Measurements from ENCODE around the gene DLG1.
A peak's percentile ranks its signal among the peaks of the same experiment; 100 is the strongest.
"Not testable (repeated sequence)": the region's sequence is repeated elsewhere in the genome, so short reads cannot be mapped to it uniquely, and the experiment has no call there.

DLG1 gene

DNA sequence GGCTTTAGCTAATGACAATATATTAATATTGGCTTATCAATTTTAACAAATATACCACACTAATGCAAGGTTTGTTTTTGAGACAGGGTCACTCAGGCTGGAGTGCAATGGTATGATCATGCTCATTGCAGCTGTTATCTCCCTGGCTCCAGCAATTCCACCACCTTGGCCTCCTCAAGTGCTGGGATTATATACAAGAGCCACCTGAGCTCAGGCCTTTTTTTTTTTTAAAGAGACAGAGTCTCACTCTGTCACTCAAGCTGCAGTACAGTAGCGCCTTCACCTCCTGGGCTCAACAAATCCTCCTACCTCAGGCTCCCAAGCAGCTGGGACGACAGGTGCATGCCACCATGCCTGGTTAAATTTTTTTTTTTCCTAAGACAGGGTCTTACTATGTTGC is 11.7 kb downstream of the DLG1 start:
- no peak for DNase-seq (ENCODE audit: low read depth)

DNA sequence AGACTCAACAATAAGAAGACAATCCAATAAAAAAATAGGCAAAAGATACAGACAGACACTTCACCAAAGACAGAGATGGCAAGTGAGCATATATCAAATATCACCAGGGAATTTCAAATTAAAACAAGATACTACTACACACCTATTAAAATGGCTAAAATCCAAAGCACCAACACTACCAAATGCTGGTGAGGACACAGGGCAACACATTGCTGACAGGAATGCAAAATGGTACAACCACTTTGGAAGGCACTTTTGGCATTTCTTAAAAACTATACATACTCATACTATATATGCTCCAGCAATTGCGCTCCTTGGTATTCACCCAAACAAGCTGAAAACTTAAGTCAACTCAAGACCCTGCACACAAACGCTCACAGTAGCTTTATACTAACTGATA is 12.9 kb downstream of the DLG1 start:
- no peak for DNase-seq (ENCODE audit: low read depth)

DNA sequence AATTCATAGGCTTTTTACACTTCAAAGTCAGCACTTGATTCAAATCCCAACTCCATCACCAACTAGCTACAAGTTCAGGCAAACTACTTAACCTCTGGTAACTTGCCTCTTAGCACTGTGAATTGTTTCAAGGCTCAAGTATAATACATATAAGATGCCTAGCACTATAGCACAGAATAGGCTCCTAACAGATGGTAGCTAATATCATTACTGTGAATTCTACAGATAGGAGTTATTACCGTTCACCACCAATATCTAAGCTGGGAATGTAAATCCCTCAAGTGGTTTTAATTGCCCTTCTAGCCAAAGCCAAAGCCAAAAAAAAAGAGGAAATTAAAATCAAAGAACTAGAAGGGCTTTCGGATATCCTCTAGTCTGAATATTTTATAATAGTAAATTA is 15.4 kb downstream of the DLG1 start:
- no peak for DNase-seq (ENCODE audit: low read depth)

DNA sequence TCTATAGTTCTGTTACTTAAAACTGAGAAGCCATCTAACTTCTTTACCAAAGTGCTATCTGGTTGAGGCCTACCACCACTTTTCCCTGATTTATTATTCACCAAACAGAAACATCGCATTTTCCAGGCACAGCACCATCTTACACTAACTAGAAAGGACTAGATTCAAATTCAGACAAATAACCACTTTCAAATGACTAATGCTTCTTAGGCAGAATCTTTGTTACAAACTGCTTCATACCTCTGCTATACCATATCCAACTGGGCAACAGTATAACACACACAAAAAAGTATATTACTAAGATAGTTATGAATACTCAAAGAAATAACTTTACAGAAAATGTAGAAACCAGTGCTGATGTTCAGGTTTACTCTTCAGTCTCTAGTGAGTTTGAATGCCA is 16.6 kb downstream of the DLG1 start:
- no peak for DNase-seq (ENCODE audit: low read depth)

DNA sequence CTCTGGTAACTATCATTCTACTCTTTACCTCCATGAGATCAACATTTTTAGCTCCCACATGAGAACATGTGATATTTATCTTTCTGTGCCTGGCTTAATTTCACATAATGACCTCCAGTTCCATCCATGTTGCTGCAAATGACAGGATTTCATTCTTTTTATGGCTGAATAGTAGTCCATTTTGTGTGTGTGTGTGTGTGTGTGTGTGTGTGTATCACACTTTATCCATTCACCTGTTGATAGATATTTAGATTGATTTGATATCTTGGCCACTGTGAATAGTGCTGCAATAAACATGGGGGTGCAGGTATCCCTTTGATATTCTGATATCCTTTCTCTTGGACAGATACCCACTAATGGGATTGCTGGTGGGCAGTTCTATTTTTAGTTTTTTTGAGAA is 18.3 kb downstream of the DLG1 start:
- no peak for DNase-seq (ENCODE audit: low read depth)

DNA sequence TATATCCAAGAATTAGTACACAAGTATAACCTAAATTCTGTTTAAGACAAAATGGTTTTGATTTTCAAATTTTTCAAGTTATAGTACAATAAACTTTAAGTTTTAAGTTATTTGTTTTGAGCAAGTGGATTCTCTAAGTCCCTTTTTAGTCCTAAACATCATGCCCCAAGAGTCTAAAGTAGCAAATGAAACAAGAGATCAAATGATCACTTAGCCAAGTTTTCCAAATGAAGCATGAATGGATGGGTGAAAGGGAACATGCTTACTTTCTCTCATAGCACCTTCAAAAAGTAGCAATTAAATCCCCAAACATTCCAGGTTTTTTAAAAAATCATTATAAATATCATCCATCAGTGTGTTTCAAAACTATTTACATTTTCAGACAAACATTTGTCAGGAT is 19.5 kb downstream of the DLG1 start:
- no peak for DNase-seq (ENCODE audit: low read depth)

DNA sequence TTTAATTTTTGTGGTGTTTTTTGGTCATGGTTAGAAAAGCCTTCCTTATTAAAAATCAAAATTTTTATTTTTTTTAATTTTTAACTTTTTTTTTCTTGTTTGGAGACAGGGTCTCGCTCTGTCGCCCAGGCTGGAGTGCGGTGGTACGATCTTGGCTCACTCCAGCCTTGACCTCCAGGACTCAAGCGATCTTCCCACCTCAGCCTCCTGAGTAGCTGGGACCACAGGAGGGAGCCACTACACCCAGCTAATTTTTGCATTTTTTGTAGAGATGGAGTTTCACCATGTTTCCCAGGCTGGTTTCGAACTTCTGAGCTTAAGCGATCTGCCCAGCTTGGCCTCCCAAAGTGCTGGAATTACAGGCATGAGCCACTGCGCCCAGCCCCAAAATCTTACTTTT is 21.6 kb downstream of the DLG1 start:
- not testable (repeated sequence) for DNase-seq (ENCODE audit: low read depth)

DNA sequence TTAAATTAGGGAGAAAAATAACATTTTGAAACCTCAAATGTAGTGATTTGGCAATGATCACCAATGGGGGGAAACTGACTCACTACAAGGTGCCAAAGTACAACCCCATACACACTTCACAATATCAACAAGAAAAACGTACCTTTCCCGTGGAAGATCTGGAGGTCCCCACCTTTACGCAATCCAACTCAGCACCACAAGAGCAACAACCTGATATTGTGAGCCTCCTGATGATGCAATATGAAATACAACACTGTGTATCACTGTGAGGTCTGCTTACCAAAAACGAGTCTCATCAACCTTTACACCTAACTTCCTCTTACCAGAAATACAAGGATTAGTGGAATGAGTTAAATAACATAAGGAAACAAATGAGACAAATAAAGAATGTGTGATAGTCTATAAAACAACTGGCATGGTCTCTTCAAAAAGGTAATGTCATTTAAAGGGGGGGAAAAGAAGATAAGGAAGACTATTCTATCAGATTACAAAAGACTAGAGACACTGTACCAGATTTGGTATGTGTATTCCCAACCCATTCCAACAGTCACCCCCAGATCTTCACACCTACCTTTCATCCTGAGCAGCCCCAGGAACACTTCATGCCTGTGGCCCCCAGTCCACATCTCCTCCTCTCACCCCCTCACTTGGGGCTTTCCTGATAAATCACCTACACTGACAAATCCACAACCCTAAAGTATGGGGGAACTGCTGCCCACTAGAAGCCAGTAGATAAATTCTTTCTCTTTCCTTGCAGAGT is 27.7 kb downstream of the DLG1 start:
- no peak for DNase-seq (ENCODE audit: low read depth)

DNA sequence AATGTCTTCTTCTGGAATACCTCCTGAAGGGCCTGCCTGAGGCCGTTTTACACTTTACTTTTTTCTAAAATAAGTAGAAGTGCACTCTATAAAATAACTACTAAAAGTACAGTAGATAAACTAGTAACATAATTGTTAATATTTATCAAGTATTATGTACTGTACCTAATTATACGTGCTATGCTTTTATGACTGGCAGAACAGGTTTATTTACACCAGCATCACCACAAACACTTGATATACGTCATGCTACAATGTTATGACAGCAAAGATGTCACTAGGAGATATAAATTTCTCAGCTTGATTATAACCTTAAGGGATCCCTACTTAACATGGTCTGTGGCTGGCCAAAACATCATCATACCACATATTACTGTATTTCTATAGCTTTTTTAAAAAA is 29.4 kb downstream of the DLG1 start:
- no peak for DNase-seq (ENCODE audit: low read depth)

DNA sequence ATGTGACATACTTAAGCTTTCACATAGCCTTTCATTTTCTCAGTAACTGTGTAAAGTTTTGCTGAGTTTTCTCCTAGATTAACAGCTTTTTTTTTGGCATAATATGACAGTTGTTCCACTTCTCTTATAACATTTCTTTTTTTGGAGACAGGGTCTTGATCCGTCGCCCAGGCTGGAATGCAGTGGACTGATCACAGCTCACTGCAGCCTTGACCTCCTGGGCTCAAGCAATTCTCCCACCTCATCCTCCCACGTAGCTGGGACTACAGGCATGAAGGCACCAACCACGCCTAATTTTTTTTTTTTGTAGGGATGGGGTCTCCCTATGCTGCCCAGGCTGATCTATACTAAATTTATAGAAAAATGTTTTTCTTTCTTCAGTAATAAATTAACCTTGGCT is 30.1 kb downstream of the DLG1 start:
- DNase-seq (ENCODE audit: low read depth), result no peak

DNA sequence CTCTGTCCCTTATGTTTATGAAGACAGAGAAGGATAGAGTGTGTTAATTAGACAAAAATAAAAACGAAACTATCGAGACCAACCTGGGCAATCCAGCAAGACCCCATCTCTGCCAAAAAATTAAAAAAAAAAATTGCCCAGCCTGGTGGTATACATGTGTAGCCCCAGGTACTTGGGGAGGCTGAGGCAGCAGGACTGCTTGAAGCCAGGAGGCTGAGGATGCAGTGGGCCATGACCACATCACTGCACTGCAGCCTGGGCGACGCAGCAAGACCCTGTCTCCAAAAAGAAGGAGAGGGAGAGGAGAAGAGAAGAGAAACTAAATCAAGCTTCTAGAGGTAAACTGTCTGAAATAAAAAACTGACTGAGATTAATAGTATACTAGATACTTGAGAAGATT is 32.1 kb downstream of the DLG1 start:
- no peak for DNase-seq (ENCODE audit: low read depth)

DNA sequence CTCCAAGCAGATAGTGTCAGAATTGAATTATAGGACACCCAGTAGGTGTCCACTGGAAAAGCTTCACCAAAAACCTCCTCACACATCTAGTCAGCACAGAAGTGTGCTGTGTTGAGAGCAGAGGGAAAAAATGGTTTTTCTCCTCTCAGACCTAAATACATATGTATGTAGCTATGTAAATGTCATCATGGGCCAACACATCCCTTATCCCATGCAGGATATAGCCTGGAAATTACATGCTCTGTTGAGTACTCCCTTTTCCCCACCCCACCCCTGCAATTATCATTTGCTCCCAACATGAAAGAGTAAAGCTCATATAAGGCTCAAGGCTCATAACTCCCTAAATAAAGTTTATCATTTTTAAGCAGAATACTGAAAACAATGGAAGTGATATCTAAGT is 35.7 kb downstream of the DLG1 start:
- DNase-seq (ENCODE audit: low read depth), result no peak

DNA sequence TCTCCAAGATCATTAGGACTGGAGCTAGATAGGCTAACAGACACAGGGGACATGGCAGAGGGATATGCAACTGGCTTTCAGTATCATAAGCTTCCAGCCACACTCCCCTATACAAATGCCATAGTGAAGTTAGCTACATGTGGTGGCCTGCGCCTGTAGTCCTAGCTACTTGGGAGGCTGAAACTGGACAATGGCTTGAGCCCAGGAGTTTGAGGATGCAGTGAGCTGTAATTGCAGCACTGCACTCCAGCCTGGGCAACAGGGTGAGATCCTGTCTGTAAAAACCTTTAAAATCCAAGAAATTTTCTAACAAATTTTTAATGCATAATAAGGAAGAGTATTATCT is 37.3 kb downstream of the DLG1 start:
- DNase-seq (ENCODE audit: low read depth), result no peak

DNA sequence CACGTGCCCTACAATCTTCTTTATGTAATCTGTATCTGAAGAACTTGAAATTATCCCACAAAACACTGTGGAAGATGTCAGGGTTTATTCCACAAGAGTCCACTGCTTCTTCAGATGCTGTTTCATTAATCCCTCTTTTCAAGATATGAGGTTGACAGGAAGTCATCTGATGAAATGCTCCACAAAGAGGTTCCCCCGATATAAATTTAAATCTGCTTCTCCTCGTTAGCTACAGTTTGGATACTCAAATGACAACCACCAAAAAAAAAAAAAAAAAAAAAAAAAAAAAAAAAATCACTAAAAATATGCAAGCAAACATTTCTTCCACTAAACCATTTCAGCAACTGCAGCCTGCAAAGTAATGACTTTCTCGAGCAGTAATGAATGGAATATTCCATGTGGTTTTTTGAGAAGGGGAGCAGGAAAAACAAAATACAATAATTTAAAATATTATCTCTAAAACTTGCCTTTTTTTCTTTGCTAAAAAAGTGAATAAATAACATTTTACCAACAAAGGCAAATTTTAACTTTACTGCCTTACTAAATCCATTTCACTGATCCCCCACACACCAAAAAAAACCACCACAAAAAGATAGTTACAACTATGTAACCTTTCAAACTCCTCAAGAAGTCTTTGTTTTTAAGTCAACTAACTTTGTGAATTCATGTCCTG is 37.8 kb downstream of the DLG1 start:
- DNase-seq (ENCODE audit: low read depth), result peak; percentile 13

DNA sequence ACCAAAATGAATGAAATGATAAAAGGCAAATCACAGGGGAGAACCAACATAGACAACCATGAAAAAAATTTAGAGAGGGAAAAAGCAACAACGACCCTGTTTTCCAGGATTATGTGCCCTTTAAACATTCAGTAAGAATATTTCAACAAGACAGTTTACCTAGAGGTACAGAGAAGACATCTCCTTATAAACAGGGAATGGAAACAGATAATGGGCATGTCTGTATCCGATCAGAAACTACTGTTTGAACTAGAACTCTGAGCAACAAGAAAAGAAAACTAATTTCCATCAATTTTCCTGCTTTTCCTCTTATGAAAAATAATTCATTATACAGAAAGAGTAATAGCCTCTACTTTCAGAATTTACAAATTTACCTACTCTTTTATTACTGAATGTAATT is 39.3 kb downstream of the DLG1 start:
- no peak for DNase-seq (ENCODE audit: low read depth)

DNA sequence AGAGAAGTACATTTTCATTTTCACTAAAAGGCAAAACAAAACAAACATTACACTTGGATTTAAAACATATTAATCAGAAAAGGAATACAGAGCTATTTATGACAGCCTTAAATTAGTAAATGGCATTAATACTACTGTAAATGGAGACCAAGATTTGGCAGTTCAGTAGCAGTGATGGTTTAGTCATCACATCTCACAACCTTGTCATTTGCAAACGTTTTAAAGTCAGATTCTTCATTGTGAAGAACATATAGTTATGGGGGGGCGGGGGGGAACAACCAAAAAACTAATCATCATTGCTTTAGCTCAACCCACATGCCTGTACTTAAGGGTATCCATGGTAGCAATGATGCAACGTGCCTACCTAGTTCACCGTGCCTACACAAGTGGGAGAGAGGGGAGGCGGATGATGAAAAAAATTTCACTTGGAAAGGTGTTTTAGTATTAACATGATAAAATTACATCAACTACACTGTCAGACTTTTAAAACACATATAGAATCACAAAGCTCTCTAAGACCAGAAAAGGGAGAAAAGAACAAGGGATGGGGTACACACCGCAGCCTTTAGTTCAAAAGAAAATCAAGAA is 40.1 kb downstream of the DLG1 start:
- DNase-seq (ENCODE audit: low read depth), result no peak

DNA sequence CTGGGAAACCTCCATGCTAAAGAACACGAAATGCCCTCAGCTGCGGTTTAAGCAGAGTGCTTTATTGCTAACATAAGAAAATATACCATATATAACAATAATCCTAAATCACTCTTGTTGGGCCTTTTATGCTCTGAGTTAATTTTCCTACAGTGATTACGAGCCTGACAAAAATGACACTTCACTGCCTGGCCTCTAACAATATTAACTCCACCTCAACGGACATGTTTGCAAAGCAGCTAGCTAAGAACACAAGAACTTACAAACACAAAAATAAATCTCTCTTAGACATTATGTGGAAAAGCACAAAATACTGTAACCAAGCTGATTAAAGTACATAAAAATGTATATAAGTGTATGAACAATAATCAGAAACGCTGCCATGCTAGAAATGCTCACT is 40.7 kb downstream of the DLG1 start:
- DNase-seq (ENCODE audit: low read depth), result no peak

DNA sequence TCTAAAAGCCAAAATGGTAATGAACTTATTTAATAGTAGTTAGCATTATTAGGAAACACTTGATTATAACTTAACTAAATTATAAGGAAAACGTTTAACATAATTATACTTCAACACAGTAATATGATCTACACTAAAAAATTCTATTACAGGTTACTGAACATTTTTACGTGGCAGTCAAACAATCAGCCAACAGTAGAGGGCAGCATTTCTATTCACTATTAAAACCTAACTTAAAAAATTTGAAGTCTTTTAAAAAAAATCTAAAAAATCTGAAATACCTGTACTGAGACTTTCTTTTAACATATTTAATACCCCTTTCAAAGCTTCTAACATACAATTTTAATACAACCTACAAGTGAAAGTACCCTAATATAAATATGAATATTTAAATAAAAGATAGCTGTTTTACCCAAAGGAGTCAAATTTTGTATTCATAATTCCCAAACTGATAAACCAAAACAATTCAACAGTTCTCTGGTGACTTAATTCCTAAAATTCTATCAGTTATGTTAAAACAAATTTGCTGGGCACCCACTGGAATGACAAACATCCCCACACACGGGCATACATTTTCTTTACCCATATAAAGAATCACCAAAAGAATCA is 41.5 kb downstream of the DLG1 start:
- DNase-seq (ENCODE audit: low read depth), result peak; percentile 55

DNA sequence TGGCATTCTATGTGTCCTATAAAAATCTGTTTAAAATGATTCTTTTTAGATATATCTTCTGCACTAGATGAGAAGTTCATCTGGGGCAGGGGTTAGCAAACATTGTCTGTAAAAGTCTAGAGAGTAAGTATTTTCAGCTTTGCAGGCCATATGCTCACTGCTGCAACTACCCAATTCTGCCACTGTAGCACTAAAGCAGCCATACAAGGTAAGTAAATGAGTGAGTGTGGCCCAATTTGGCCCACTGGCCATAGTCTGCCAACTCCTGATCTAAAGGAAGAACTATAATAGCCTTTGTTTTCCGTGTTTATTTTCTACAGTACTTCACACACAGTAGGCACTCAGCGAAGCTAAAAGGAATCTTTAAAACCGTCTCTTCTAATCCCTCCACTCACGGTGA is 42.3 kb downstream of the DLG1 start:
- no peak for DNase-seq (ENCODE audit: low read depth)

DNA sequence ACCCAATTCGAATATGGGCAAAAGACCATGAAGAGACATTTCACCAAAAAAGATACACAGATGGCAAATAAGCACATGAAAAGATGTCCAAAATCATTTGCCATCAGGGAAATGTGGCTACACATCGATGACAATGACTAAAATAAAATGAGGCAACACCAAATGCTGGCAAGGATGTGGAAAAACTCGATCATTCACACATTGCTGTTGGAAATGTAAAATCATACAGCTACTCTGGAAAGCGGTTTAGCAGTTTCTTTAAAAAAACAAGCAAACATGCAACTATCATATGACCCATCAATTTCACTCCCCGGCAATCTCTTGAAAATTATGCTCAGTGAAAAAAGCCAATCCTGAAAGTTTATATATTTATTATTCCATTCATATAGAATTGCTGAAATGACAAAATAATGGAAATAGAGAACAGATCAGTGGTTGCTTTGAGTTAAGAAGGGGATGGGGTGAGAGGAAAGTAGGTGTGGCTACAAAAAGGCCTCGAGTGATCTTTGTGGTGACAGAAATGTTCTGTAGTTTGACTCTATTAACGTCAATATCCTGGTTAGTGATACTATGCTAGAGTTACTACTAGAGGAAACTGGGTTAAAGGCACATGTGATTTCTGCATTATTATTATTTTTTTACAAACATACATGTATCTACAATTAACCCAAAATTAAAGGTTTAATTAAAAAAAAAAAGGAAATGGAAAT is 45.0 kb downstream of the DLG1 start:
- no peak for DNase-seq (ENCODE audit: low read depth)

DNA sequence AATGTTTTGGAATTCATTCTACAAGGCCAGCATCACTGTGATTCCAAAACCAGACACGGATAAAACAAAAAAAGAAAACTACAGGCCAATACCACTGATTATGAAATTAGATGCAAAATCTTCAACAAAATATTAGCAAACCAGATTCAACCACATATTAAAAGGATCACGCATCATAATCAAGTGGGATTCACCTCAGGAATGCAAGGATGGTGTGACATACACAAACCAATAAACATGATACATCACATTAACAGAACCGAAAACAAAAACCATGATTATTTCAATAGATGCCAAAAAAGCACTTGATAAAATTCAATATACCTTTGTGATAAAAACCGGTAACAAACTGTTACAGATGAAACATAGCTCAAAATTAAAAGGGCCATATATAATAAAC is 48.9 kb downstream of the DLG1 start:
- no peak for DNase-seq (ENCODE audit: low read depth)

DNA sequence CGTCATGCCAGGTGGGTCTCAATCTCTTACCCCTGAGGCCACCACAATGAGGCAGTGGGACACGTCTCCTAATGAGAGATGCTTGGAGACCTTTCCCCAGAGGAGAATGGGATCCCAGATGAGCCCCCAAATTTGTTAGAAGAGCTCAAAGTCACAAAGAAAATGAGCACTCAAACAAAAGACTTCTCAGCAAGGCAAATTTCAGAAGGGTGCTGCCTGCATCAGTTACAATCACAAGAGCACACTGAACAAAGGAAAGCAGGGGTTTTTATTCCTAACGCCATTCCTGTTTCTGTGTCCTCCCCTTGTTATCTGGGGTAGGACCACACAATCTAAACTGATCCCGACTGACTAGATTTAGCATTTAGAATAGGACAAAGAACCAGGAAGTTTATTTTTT is 50.1 kb downstream of the DLG1 start:
- DNase-seq (ENCODE audit: low read depth), result no peak

DNA sequence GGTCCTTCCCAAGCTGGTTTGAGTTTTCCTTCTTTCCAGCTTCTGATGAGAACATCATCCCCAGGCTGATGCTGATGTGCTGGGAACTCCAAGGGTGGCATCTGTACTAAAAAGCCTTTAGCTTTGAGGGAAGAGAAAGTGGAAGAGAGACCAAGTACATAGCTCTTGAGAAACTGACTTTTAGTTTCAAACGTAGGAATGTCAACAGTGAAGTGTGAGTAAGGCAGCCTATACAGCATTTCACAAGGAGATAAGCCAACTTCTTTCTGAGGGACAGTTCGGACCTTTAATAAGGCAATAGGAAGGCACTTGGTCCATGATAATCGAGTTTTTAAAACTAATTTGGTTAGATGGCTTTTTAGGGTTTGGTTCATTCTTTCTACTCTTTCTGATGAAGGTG is 53.7 kb downstream of the DLG1 start:
- DNase-seq (ENCODE audit: low read depth), result no peak
